ENCODE results near the gene TXNDC16.

GRCh38 chr14:52552063-52552988, at the start of gene TXNDC16, which contains the start of gene GPR137C:
- no peak for TF ChIP-seq CTCF (IDR thresholded peaks at IDR 0.05; ENCODE audit: insufficient read depth, low read depth, low read length)
- no peak for TF ChIP-seq EZH2 (IDR thresholded peaks at IDR 0.05; ENCODE audit: insufficient read depth, low read length)

All from astrocyte (in vitro differentiated cells and primary cell).